ENCODE data around the gene AP2A2.

The AP2A2 gene

GRCh38 chr11:1030556-1030955 lies 104.9 kb downstream of the AP2A2 start:
- H3K9ac ChIP-seq (ENCODE audit: insufficient read length) = no peak overlapping the region
- H3K27ac ChIP-seq = no peak overlapping the region
- no peaks in the 10 kb centered on the region for H3K36me3 ChIP-seq (ENCODE audit: insufficient read depth, low read length)

GRCh38 chr11:1031121-1031899 lies 105.6 kb downstream of the AP2A2 start:
- Histone ChIP-seq H3K36me3 (ENCODE audit: insufficient read depth, low read length) (no peaks in the 10 kb centered on the region), H3K9ac (ENCODE audit: insufficient read length) (no peak overlapping the region), H3K4me3 (no peak overlapping the region), H3K27ac (no peak overlapping the region), H3K9me3 (ENCODE audit: low read depth, low read length) (no peaks in the 10 kb centered on the region)
- no peak for DNase-seq (ENCODE audit: low read depth, low spot score)
- TF ChIP-seq EZH2 (IDR thresholded peaks at IDR 0.05) (no peak), POLR2AphosphoS5 (IDR thresholded peaks at IDR 0.05; ENCODE audit: borderline replicate concordance, low read depth, low read length) (no peak)

More at GRCh38 chr11:1030556-1030955, 104.9 kb downstream of the AP2A2 start:
- H3K4me3 ChIP-seq = no peak overlapping the region
- no peak for DNase-seq (ENCODE audit: low read depth, low spot score)
- H3K9me3 ChIP-seq (ENCODE audit: low read depth, low read length) = no peaks in the 10 kb centered on the region
- no peak for TF ChIP-seq POLR2AphosphoS5 (IDR thresholded peaks at IDR 0.05; ENCODE audit: borderline replicate concordance, low read depth, low read length)

- no peak for DNase-seq (ENCODE audit: low read depth, low spot score)
- no peak overlapping the region for H3K27ac ChIP-seq
- H3K9me3 ChIP-seq (ENCODE audit: low read depth, low read length) = no peaks in the 10 kb centered on the region
- H3K36me3 ChIP-seq (ENCODE audit: insufficient read depth, low read length) = no peaks in the 10 kb centered on the region
- H3K9ac ChIP-seq (ENCODE audit: insufficient read length) = no peak overlapping the region
- TF ChIP-seq POLR2AphosphoS5 (IDR thresholded peaks at IDR 0.05; ENCODE audit: borderline replicate concordance, low read depth, low read length) (no peak), FOXP2 (optimal IDR thresholded peaks at IDR 0.05; ENCODE audit: control extremely low read depth, extremely low read length, insufficient read depth) (no peak), EZH2 (IDR thresholded peaks at IDR 0.05) (no peak)
- no peak overlapping the region for H3K4me3 ChIP-seq
Measured at GRCh38 chr11:1032310-1032891, 106.7 kb downstream of the AP2A2 start.

- Histone ChIP-seq H3K36me3 (ENCODE audit: insufficient read depth, low read length) (no peaks in the 10 kb centered on the region), H3K9me3 (ENCODE audit: low read depth, low read length) (no peaks in the 10 kb centered on the region), H3K9ac (ENCODE audit: insufficient read length) (no peak overlapping the region), H3K4me3 (no peak overlapping the region), H3K27ac (no peak overlapping the region)
- no peak for DNase-seq (ENCODE audit: low read depth, low spot score)
- TF ChIP-seq FOXP2 (optimal IDR thresholded peaks at IDR 0.05; ENCODE audit: control extremely low read depth, extremely low read length, insufficient read depth) (no peak), POLR2AphosphoS5 (IDR thresholded peaks at IDR 0.05; ENCODE audit: borderline replicate concordance, low read depth, low read length) (no peak), EZH2 (IDR thresholded peaks at IDR 0.05) (no peak)
Measured at GRCh38 chr11:1033016-1033798, 107.5 kb downstream of the AP2A2 start.

- no peak for TF ChIP-seq FOXP2 (optimal IDR thresholded peaks at IDR 0.05; ENCODE audit: control extremely low read depth, extremely low read length, insufficient read depth)
- TF ChIP-seq EZH2 (IDR thresholded peaks at IDR 0.05) = no peak
- no peak for TF ChIP-seq POLR2AphosphoS5 (IDR thresholded peaks at IDR 0.05; ENCODE audit: borderline replicate concordance, low read depth, low read length)
- Histone ChIP-seq H3K9me3 (ENCODE audit: low read depth, low read length) (no peaks in the 10 kb centered on the region), H3K36me3 (ENCODE audit: insufficient read depth, low read length) (no peaks in the 10 kb centered on the region), H3K27ac (no peak overlapping the region), H3K4me3 (no peak overlapping the region), H3K9ac (ENCODE audit: insufficient read length) (no peak overlapping the region)
- no peak for DNase-seq (ENCODE audit: low read depth, low spot score)
Measured at GRCh38 chr11:1034001-1034400, 108.3 kb downstream of the AP2A2 start.

GRCh38 chr11:1034456-1035295 lies 109.0 kb downstream of the AP2A2 start:
- no peak overlapping the region for H3K4me3 ChIP-seq
- no peak overlapping the region for H3K9ac ChIP-seq (ENCODE audit: insufficient read length)
- DNase-seq (ENCODE audit: low read depth, low spot score) = no peak
- H3K9me3 ChIP-seq (ENCODE audit: low read depth, low read length) = no peaks in the 10 kb centered on the region
- no peaks in the 10 kb centered on the region for H3K36me3 ChIP-seq (ENCODE audit: insufficient read depth, low read length)
- TF ChIP-seq POLR2AphosphoS5 (IDR thresholded peaks at IDR 0.05; ENCODE audit: borderline replicate concordance, low read depth, low read length) (no peak), EZH2 (IDR thresholded peaks at IDR 0.05) (no peak), FOXP2 (optimal IDR thresholded peaks at IDR 0.05; ENCODE audit: control extremely low read depth, extremely low read length, insufficient read depth) (no peak)
- no peak overlapping the region for H3K27ac ChIP-seq

- no peak overlapping the region for H3K9ac ChIP-seq (ENCODE audit: insufficient read length)
- no peak overlapping the region for H3K4me3 ChIP-seq
- H3K27ac ChIP-seq = no peak overlapping the region
- no peak for TF ChIP-seq FOXP2 (optimal IDR thresholded peaks at IDR 0.05; ENCODE audit: control extremely low read depth, extremely low read length, insufficient read depth)
- no peak for TF ChIP-seq POLR2AphosphoS5 (IDR thresholded peaks at IDR 0.05; ENCODE audit: borderline replicate concordance, low read depth, low read length)
- TF ChIP-seq EZH2 (IDR thresholded peaks at IDR 0.05) = no peak
- no peaks in the 10 kb centered on the region for H3K36me3 ChIP-seq (ENCODE audit: insufficient read depth, low read length)
- no peak for DNase-seq (ENCODE audit: low read depth, low spot score)
- H3K9me3 ChIP-seq (ENCODE audit: low read depth, low read length) = no peaks in the 10 kb centered on the region
Measured at GRCh38 chr11:1035577-1036283, 110.1 kb downstream of the AP2A2 start.

Data from SK-N-MC (cell line).